ENCODE measurements around the gene AGBL1.

AGBL1 gene

DNA sequence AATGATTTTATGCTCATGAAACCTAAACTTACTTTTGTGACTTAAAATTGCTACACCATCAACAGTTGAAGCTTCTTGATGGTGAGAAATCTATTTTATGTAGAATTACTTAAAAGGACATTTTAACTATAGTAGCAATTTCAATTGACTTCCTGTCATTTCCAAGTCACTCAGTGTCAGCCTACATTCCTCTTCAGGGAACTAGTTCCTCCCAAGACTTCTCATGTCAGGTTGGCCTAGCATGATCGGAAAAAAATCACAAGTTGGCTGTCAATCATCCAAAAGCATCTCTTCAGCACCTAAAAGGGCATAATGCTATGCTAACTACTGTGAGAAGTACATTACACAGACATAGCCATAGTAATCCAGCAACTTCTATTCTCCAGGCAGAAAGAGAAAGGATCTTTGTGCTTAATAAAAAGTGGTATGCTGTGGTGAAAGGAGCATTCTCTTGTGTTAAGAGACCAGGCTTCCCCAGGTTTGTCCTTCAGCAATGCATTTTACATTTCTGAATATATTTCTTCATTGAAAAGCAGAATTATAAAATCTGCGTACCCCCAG lies 893.7 kb downstream of the AGBL1 start:
- no peaks in the 10 kb centered on the region for H3K27me3 ChIP-seq (ENCODE audit: insufficient read depth, low read depth)
- no peak overlapping the region for H3K4me3 ChIP-seq (IDR thresholded peaks at IDR 0.05; ENCODE audit: insufficient read depth, low read depth, low read length)
- no peak overlapping the region for H3K4me2 ChIP-seq
- no peak overlapping the region for H3K9ac ChIP-seq
- no peaks in the 10 kb centered on the region for H3K79me2 ChIP-seq (ENCODE audit: insufficient read depth, low read depth)
- H3K4me1 ChIP-seq (ENCODE audit: low read depth, poor library complexity, severe bottlenecking) = no peaks in the 10 kb centered on the region
- no peak overlapping the region for H3K27ac ChIP-seq
- H4K20me1 ChIP-seq (ENCODE audit: insufficient read depth) = no peaks in the 10 kb centered on the region
- TF ChIP-seq, protein P1, sequence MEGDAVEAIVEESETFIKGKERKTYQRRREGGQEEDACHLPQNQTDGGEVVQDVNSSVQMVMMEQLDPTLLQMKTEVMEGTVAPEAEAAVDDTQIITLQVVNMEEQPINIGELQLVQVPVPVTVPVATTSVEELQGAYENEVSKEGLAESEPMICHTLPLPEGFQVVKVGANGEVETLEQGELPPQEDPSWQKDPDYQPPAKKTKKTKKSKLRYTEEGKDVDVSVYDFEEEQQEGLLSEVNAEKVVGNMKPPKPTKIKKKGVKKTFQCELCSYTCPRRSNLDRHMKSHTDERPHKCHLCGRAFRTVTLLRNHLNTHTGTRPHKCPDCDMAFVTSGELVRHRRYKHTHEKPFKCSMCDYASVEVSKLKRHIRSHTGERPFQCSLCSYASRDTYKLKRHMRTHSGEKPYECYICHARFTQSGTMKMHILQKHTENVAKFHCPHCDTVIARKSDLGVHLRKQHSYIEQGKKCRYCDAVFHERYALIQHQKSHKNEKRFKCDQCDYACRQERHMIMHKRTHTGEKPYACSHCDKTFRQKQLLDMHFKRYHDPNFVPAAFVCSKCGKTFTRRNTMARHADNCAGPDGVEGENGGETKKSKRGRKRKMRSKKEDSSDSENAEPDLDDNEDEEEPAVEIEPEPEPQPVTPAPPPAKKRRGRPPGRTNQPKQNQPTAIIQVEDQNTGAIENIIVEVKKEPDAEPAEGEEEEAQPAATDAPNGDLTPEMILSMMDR (conservative IDR thresholded peaks at IDR 0.05; ENCODE audit: low read depth, low read length) = no peak
- no peaks in the 10 kb centered on the region for H3K36me3 ChIP-seq (ENCODE audit: insufficient read depth)
- H2AFZ ChIP-seq (ENCODE audit: low read depth) = no peak overlapping the region

DNA sequence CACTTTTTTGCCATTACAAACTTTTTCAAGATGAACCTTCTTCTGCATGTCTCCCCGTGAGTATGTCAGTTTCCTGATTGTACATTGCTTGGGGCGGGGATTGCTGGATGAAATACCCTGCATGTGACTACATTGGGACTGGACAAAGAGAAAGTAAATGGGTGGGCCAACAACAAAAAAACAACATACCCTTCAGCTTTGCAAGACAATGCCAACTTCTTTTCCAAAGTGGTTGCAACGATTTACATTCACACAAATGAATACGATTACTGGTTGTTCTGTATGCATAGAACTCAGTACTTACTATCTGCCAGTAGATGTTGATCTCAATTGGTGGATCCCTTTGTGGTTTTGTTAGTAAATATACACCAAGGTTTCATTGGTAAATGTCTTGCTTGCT lies 908.4 kb downstream of the AGBL1 start:
- Histone ChIP-seq H3K4me2 (no peak overlapping the region), H3K79me2 (ENCODE audit: insufficient read depth, low read depth) (no peaks in the 10 kb centered on the region), H3K4me3 (IDR thresholded peaks at IDR 0.05; ENCODE audit: insufficient read depth, low read depth, low read length) (no peak overlapping the region), H3K9ac (no peak overlapping the region), H3K27ac (no peak overlapping the region), H2AFZ (ENCODE audit: low read depth) (no peak overlapping the region), H4K20me1 (ENCODE audit: insufficient read depth) (no peaks in the 10 kb centered on the region), H3K27me3 (ENCODE audit: insufficient read depth, low read depth) (no peaks in the 10 kb centered on the region), H3K4me1 (ENCODE audit: low read depth, poor library complexity, severe bottlenecking) (no peaks in the 10 kb centered on the region), H3K36me3 (ENCODE audit: insufficient read depth) (no peaks in the 10 kb centered on the region)
- TF ChIP-seq, protein P1 (conservative IDR thresholded peaks at IDR 0.05; ENCODE audit: low read depth, low read length) = no peak

DNA sequence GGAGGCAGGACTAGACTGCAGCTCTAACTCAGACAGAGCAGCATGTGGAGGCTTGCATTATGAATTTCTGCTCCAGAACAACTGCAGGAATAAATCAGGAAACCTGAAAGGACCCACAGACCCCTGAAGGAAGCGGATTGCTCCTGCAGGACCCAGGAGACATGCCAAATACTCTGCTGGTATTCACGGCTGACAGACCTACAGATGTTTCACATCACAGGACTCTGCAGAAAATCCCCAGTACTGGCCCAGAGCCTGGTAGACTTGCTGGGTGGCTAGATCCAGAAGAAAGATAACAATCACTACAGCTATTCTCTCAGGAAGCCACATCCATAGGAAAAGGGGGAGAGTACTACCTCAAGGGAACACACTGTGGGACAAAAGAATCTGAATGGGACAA lies 942.1 kb downstream of the AGBL1 start:
- Histone ChIP-seq H4K20me1 (ENCODE audit: insufficient read depth) (no peaks in the 10 kb centered on the region), H3K4me2 (no peak overlapping the region), H3K4me3 (IDR thresholded peaks at IDR 0.05; ENCODE audit: insufficient read depth, low read depth, low read length) (no peak overlapping the region), H3K27me3 (ENCODE audit: insufficient read depth, low read depth) (no peaks in the 10 kb centered on the region), H3K4me1 (ENCODE audit: low read depth, poor library complexity, severe bottlenecking) (no peaks in the 10 kb centered on the region), H3K27ac (no peak overlapping the region), H3K79me2 (ENCODE audit: insufficient read depth, low read depth) (no peaks in the 10 kb centered on the region), H2AFZ (ENCODE audit: low read depth) (no peak overlapping the region), H3K36me3 (ENCODE audit: insufficient read depth) (no peaks in the 10 kb centered on the region), H3K9ac (no peak overlapping the region)
- TF ChIP-seq, protein P1 (conservative IDR thresholded peaks at IDR 0.05; ENCODE audit: low read depth, low read length) = no peak

DNA sequence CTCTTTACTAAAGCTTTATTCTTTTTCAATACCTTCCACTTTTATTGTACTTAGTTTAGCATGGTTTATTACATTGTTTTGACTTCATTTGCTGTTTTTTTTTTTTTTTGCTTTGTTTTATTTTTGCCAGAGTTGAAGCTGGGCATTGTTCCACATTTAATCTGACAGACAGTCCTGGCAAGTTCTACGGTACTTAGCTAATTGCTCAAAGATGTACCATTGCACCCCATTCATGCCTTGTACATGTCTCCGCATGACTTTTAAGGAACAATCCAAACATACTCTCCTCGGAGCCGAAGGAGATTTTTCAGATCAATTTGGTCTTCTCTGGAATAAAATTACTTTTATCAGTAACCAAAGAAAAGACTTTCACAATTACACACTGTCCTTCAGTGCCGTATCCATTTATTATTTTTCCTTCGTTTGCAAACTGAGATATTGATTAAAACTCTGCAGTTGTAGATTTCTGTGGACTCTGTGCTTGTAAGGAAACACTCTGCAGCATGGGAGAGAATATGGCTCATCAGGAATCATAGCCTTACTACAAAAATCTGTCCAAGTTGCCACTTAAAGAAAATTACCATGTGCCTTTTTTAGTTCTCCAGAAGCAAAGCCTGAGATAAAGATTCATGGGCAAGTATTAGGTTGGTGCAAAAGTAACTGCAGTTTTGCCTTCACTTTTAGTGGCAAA lies 952.0 kb downstream of the AGBL1 start:
- no peaks in the 10 kb centered on the region for H4K20me1 ChIP-seq (ENCODE audit: insufficient read depth)
- no peak overlapping the region for H3K4me2 ChIP-seq
- no peaks in the 10 kb centered on the region for H3K36me3 ChIP-seq (ENCODE audit: insufficient read depth)
- no peaks in the 10 kb centered on the region for H3K4me1 ChIP-seq (ENCODE audit: low read depth, poor library complexity, severe bottlenecking)
- no peak overlapping the region for H3K9ac ChIP-seq
- no peak overlapping the region for H2AFZ ChIP-seq (ENCODE audit: low read depth)
- TF ChIP-seq, protein P1 (conservative IDR thresholded peaks at IDR 0.05; ENCODE audit: low read depth, low read length) = no peak
- H3K27ac ChIP-seq = no peak overlapping the region
- no peaks in the 10 kb centered on the region for H3K79me2 ChIP-seq (ENCODE audit: insufficient read depth, low read depth)
- no peaks in the 10 kb centered on the region for H3K27me3 ChIP-seq (ENCODE audit: insufficient read depth, low read depth)
- no peak overlapping the region for H3K4me3 ChIP-seq (IDR thresholded peaks at IDR 0.05; ENCODE audit: insufficient read depth, low read depth, low read length)
